ENCODE results near the gene ABHD10. TPM values are rescaled to one million over a fixed set of nuclear protein-coding genes. Genes with fewer than 3 reads are reported as not detected.

Gene ABHD10
- total RNA-seq, 1 donor: 35.1 TPM

- H3K4me3 ChIP-seq (ENCODE audit: low read depth, low read length): no peak overlapping the region
- TF ChIP-seq CTCF (IDR thresholded peaks at IDR 0.05; ENCODE audit: insufficient read depth, low read length): no peak
- DNase-seq (ENCODE audit: low read depth): no peak
These were observed 39.0 kb upstream of the ABHD10 start for GRCh38 chr3:111939873-111940272.

- no peak overlapping the region for H3K4me3 ChIP-seq (ENCODE audit: low read depth, low read length)
- no peak for TF ChIP-seq CTCF (IDR thresholded peaks at IDR 0.05; ENCODE audit: insufficient read depth, low read length)
- DNase-seq (ENCODE audit: low read depth): no peak
These were observed 35.3 kb upstream of the ABHD10 start for GRCh38 chr3:111943533-111943932.

GRCh38 chr3:111944372-111944771 lies 34.5 kb upstream of the ABHD10 start:
- no peak for TF ChIP-seq CTCF (IDR thresholded peaks at IDR 0.05; ENCODE audit: insufficient read depth, low read length)
- no peak for DNase-seq (ENCODE audit: low read depth)
- no peak overlapping the region for H3K4me3 ChIP-seq (ENCODE audit: low read depth, low read length)

GRCh38 chr3:111947231-111947630 lies 31.6 kb upstream of the ABHD10 start:
- no peak for DNase-seq (ENCODE audit: low read depth)
- no peak for TF ChIP-seq CTCF (IDR thresholded peaks at IDR 0.05; ENCODE audit: insufficient read depth, low read length)
- H3K4me3 ChIP-seq (ENCODE audit: low read depth, low read length): no peak overlapping the region

GRCh38 chr3:111948786-111949185 lies 30.0 kb upstream of the ABHD10 start:
- TF ChIP-seq CTCF (IDR thresholded peaks at IDR 0.05; ENCODE audit: insufficient read depth, low read length): no peak
- H3K4me3 ChIP-seq (ENCODE audit: low read depth, low read length): no peak overlapping the region
- no peak for DNase-seq (ENCODE audit: low read depth)

- TF ChIP-seq CTCF (IDR thresholded peaks at IDR 0.05; ENCODE audit: insufficient read depth, low read length): no peak
- no peak overlapping the region for H3K4me3 ChIP-seq (ENCODE audit: low read depth, low read length)
- DNase-seq (ENCODE audit: low read depth): no peak
These were observed 29.1 kb upstream of the ABHD10 start for GRCh38 chr3:111949712-111950111.

GRCh38 chr3:111951032-111951431 lies 27.8 kb upstream of the ABHD10 start:
- no peak for TF ChIP-seq CTCF (IDR thresholded peaks at IDR 0.05; ENCODE audit: insufficient read depth, low read length)
- DNase-seq (ENCODE audit: low read depth): no peak
- H3K4me3 ChIP-seq (ENCODE audit: low read depth, low read length): no peak overlapping the region
